Neural crest cell (in vitro differentiated cells): ENCODE measurements around the gene STKLD1. TPM values are rescaled to one million over a fixed set of nuclear protein-coding genes. Genes with fewer than 3 reads are reported as not detected.

Experiments used
- DNase-seq: peaks from one replicate; pipeline ENCODE4 v3.0.0; 2021; ENCODE audit warnings: low read depth, mixed read lengths, low spot score
- H3K27ac Mint-ChIP-seq: one replicate; pipeline ENCODE4 v1.8.0; 2021; ENCODE audit warnings: mild to moderate bottlenecking, mixed read lengths; ENCODE audit not compliant: unreplicated experiment
- H3K27me3 Mint-ChIP-seq: 2 replicates; pipeline ENCODE4 v1.8.0; 2021; ENCODE audit warnings: low read depth, mild to moderate bottlenecking, mixed read lengths
- H3K36me3 Mint-ChIP-seq: 2 replicates; pipeline ENCODE4 v1.8.0; 2021; ENCODE audit warnings: low read depth, mild to moderate bottlenecking, mixed read lengths
- H3K4me1 Mint-ChIP-seq: 2 replicates; pipeline ENCODE4 v1.8.0; 2021; ENCODE audit warnings: mixed read lengths
- H3K4me3 Mint-ChIP-seq: one replicate; pipeline ENCODE4 v1.8.0; 2021; ENCODE audit warnings: mild to moderate bottlenecking, mixed read lengths
- H3K9me3 Mint-ChIP-seq: 2 replicates; pipeline ENCODE4 v1.8.0; 2021; ENCODE audit warnings: mixed read lengths
- CTCF ChIP-seq: fragments of 200-600 bp; sonication (generic); conservative IDR thresholded peaks from 2 replicates; pipeline ENCODE4 v1.5.0; 2021; ENCODE audit warnings: antibody characterized with exemption, mild to moderate bottlenecking
- total RNA-seq: library from RNA; stranded (reverse); gene quantifications from 2 replicates; pipeline ENCODE4 v1.2.1, GENCODE V29; 2021

Gene STKLD1
- total RNA-seq, 1 donor from 2014 or later, result 2.9 TPM

GRCh38 chr9:133354766-133355165 is 21.4 kb upstream of the STKLD1 start:
- peak overlapping the region; percentile 96 for H3K4me3 Mint-ChIP-seq
- no peaks in the 10 kb centered on the region for H3K9me3 Mint-ChIP-seq
- H3K27ac Mint-ChIP-seq, result peak overlapping the region; percentile 50
- no peak for DNase-seq
- peaks cover 8% of the 10 kb centered on the region for H3K27me3 Mint-ChIP-seq
- H3K36me3 Mint-ChIP-seq, result peaks cover 22% of the 10 kb centered on the region
- peaks cover 25% of the 10 kb centered on the region for H3K4me1 Mint-ChIP-seq
- TF ChIP-seq CTCF, result no peak

- Mint-ChIP-seq H3K27ac (peak overlapping the region; percentile 71), H3K4me1 (peaks cover 21% of the 10 kb centered on the region), H3K36me3 (peaks cover 18% of the 10 kb centered on the region), H3K9me3 (no peaks in the 10 kb centered on the region), H3K4me3 (peak overlapping the region; percentile 96), H3K27me3 (peaks cover 8% of the 10 kb centered on the region)
- DNase-seq, result no peak
- no peak for TF ChIP-seq CTCF
These were observed 20.2 kb upstream of the STKLD1 start for GRCh38 chr9:133355881-133356357.

DNA sequence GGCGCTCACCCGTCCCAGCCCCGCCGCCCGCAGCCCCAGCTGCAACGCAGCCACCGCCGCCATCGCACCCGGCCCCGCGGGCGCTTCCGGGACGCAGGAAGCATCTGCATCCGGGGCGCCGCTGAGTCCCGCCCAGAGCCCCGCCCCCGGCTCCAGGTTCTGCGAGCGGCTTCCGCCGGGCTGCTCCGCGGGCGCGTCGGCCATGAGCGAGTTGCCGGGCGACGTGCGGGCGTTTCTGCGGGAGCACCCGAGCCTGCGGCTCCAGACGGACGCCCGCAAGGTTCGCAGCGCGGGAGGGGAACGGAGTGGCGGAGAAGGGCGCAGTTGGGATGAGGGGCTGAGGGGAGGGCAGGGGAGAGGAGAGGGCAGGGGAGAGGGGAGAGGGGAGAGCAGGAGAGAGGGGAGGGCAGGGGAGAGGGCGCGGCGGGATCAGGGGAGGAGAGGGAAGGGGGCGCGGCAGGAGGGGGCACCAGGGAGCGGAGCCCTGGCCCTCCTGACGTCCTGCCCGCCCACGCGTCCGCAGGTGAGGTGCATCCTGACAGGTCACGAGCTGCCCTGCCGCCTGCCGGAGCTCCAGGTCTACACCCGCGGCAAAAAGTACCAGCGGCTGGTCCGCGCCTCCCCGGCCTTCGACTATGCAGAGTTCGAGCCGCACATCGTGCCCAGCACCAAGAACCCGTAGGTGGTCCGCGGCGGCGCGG is 19.6 kb upstream of the STKLD1 start, which contains the start of the genes SURF1 and SURF2:
TSS of gene SURF1 (minus strand) at position 97 of the 701 bp plus-strand sequence. CDS start at position 63, 34 bp downstream.
TSS of gene SURF2 (plus strand) at position 160 of the 701 bp plus-strand sequence. CDS start at position 203, 43 bp downstream.
- H3K9me3 Mint-ChIP-seq, result no peaks in the 10 kb centered on the region
- peak within 1 kb of the TSS; percentile 96 for H3K4me3 Mint-ChIP-seq
- H3K27me3 Mint-ChIP-seq, result peaks cover 8% of the 10 kb centered on the region
- H3K27ac Mint-ChIP-seq, result peak within 1 kb of the TSS; percentile 71
- no peak for TF ChIP-seq CTCF
- peaks cover 14% of the 10 kb centered on the region for H3K36me3 Mint-ChIP-seq
- peak; percentile 78 for DNase-seq
- peaks cover 21% of the 10 kb centered on the region for H3K4me1 Mint-ChIP-seq

DNA sequence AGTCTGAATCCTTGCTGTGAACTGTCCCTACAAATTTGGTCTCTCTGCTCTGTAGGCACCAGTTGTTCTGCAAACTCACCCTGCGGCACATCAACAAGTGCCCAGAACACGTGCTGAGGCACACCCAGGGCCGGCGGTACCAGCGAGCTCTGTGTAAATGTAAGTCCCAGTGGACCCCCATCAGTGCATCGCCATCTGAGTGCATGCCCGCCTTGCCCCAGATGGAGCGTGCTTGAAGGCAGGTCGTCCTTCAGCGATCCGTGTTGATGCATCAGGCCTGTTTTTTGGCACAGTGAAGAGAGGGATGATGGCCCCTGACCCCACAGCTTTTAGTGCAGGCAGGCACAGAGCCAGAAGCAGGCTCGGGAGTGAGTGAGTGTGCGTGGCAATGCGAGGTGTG is 18.5 kb upstream of the STKLD1 start:
- H3K27ac Mint-ChIP-seq, result peak overlapping the region; percentile 43
- no peak for TF ChIP-seq CTCF
- H3K9me3 Mint-ChIP-seq, result no peaks in the 10 kb centered on the region
- peak overlapping the region; percentile 85 for H3K4me3 Mint-ChIP-seq
- H3K36me3 Mint-ChIP-seq, result peaks cover 7% of the 10 kb centered on the region
- no peak for DNase-seq
- peaks cover 21% of the 10 kb centered on the region for H3K4me1 Mint-ChIP-seq
- peaks cover 8% of the 10 kb centered on the region for H3K27me3 Mint-ChIP-seq

- Mint-ChIP-seq H3K4me1 (peaks cover 19% of the 10 kb centered on the region), H3K4me3 (peak overlapping the region; percentile 85), H3K9me3 (no peaks in the 10 kb centered on the region), H3K27ac (peak overlapping the region; percentile 67), H3K36me3 (peaks cover 6% of the 10 kb centered on the region), H3K27me3 (peaks cover 8% of the 10 kb centered on the region)
- no peak for DNase-seq
- TF ChIP-seq CTCF, result peak; percentile 50
These were observed 16.6 kb upstream of the STKLD1 start for GRCh38 chr9:133359399-133360175.
